NCI-H187 (cell line): ENCODE results near the gene ITPRID1.
A peak's percentile ranks its signal among the peaks of the same experiment; 100 is the strongest.

Experiments
- DNase-seq, 2 experiments: peaks; one replicate each; lab custom pipeline; 2025; lab: John Stamatoyannopoulos, UW

The ITPRID1 gene

DNA sequence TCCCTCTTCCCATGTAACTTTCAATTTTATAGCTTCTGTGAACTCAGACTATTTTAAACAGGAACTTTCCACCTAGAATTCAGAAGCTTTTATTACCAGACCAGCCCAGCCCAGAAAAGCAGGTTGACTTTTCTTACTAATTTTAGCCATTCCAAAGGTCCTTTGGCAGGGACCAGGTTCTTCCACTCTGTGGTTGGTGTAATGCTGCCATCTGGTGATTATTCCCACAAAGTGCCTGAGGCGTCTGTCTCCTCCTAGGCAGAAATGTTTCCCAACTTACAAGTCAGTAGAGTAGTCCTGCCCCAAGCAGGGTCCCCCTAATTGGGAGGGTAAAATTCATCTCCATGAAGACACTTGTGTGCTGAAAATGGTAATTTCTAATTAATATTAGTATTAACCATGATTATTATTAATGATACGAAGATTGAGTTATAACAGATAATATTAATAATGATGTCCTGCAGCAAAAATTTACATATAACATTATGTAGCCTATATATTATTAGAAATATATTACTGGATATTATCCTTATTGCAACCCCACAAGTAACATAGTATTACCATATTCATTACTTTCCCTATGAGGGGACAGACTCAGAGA, 120.1 kb downstream of the ITPRID1 start:
- DNase-seq: peak in 1 of 2 experiments; percentile 4

DNA sequence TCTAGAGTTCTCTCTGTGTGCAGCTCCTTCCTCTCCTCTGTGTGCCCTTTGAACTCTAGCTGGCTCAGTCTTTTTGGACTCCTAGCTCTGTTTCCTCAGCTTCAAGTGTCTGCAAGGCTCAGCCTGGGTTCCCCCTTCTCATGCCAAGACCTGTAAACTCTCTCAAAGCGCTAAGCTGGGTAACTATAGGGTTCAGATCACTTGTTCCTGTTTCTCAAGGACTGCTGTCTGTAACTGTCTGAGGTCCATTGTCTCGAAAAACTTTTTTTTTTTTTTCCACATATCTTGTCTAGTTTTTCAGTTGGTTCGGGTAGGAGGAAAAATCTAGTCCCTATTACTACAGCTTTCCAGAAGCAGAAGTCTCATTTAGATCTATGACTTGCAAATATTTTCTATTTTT, 126.5 kb downstream of the ITPRID1 start:
- no peak for DNase-seq

DNA sequence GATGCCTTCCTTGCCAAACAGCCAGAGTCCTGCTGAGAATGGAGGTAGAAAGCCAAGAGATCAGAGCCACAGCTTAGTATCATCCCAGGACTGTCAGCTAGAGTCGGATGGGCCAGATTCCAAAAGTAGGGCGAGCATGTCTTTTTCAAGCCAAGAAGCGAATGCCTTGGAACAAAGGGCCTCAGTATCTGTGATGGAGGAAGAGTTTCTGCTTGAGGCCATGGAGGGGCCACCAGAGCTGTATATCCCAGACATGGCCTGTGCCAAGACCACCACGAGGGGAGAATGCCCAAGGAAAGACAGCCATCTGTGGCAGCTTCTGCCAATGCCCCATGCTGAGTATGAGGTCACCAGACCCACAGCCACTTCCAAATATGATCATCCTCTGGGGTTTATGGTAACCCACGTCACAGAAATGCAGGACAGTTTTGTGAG, 128.8 kb downstream of the ITPRID1 start:
- DNase-seq: no peak

DNA sequence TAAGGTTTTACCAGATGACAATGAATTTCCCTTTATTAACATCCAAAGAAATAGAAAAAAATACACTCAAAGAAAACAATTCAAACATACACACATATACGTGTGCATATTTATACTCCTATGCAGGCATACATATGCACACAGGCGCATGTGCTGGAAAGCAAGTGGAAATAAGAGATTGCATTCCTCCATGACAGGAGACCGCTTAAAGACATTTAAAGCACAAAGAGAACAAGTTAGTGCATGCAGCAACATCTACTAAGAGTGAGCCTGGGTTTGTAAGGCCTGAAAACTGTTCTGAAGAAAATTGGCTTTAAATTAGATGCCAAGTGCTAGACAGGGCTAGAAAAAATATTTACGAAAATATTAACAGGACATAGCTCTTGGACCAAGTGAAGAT, 133.1 kb downstream of the ITPRID1 start:
- DNase-seq: no peak

GRCh38 chr7:31647511-31647910, 133.6 kb downstream of the ITPRID1 start:
- no peak for DNase-seq

GRCh38 chr7:31648288-31648687, 134.4 kb downstream of the ITPRID1 start:
- no peak for DNase-seq

- DNase-seq: no peak
Measured at GRCh38 chr7:31648880-31649279, 135.0 kb downstream of the ITPRID1 start.

DNA sequence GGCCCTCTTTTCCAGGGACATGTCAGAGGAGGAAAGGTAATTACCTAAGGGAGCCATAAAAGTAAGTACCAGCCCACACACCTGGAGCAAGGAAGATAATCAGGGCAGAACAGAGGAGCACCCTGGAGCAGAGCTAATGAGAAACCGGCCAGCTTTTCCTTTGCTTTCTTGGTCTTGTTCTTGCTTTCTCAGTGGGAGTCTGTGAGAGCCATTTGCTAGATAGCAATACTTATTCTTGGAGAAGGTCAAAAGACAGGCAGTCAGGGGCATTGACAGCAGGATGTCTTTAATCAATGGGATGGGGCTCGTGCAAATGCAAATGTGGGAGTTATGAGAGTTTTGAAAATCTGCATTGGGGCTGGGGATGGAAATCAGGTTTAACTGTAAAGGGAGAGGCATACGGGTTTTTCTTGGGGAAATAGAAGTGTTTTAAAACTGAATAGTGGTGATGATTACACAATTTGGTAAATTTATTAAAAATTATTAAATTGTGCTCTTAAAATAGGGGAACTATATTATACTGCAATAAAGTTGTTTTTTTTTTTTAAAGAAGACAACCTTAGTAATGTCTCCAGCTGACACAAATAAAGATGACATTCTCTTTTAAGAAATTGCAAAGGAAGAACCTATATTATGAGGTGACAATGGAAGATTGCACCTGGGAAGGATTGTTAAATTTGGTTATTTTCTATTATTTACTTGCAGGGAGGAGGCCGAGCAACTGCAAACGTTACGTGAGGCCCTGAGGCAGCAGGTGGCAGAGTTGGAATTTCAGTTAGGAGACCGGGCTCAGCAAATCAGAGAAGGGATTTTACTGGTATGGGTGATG, 137.6 kb downstream of the ITPRID1 start:
- no peak for DNase-seq

- DNase-seq: no peak
Measured at GRCh38 chr7:31652063-31652326, 138.1 kb downstream of the ITPRID1 start.

DNA sequence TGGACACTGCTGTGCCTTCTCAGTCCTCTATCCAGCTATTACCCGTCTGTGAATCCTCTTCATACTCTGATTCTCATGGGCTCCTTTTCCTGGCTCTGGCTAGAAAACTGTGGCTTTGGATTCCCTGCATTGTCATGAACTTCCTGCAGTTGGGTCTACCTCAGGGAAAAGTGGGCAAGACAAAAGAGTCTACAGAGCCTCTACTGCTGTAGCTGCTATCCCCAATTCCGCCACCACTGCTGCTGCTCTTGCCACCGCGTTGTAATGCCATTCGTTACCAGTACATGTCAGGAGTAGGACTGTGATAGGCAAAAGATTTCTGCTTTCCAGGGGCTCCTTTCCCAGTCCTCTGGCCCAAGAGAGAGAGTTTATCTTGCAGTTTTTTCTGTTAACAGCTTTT, 149.2 kb downstream of the ITPRID1 start:
- no peak for DNase-seq

- no peak for DNase-seq
Measured at GRCh38 chr7:31664890-31665289, 151.0 kb downstream of the ITPRID1 start.

DNA sequence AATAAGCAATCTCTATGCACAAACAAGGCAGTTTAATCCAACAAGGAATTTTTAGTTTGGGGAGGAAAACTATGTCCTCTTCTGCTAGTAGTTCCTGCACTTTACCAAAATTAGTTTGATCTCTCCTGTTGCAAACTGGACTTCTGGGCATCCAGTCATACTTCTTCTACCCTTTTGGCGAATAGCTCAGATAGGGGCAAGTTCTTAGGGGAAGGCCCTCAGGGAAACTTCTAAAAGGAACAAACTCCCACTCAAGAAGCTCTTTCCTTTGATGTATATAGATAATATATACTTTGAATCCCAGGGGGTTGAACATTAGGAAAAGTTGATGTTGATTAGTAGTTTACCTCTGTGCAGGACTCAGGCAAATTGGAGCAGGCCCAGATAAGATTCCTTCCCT, 151.7 kb downstream of the ITPRID1 start:
- DNase-seq: no peak

- no peak for DNase-seq
Measured at GRCh38 chr7:31669461-31669860, 155.6 kb downstream of the ITPRID1 start.

- DNase-seq: no peak
Measured at GRCh38 chr7:31679574-31680305, 165.8 kb downstream of the ITPRID1 start.

- no peak for DNase-seq
Measured at GRCh38 chr7:31683445-31684225, 169.7 kb downstream of the ITPRID1 start.

DNA sequence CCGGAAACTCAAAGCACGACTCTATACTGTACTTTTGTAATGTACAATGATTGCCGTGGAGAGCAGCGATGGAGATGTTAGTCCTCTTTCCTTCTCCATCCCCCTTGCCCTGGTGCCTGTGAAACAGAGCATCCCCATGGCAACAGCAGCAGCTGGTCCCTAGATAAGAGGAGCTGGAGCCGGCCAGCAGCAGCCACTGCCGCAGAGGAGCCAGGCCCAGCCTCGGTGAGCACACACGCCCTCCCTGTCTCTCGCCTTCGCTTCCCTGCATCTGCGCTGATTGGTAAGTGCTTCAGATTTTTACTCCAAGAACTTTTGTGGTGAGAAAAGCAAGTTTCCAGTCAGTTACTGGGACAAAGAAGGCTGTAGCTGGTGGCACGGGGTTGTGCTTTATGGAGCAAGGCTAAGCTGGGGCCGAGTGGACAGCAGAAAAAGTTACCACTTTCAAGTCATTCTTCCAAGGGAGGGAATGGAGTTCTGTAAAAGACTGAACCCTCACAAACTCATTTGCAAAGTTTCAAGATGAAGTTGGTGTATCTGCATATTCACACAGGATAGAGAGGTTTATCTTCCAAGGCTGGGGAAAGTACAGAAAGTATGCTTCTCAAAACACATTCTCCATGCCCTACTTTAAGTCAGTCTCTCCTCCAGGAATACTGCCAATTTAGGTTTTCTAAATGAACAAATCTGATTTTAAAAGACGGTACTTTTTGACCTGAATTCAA, 173.3 kb downstream of the ITPRID1 start, which contains the start of gene PPP1R17:
TSS of gene PPP1R17 (plus strand) at position 192 of the 725 bp plus-strand sequence. CDS start 5,227 bp downstream, outside the sequence.
- no peak for DNase-seq

DNA sequence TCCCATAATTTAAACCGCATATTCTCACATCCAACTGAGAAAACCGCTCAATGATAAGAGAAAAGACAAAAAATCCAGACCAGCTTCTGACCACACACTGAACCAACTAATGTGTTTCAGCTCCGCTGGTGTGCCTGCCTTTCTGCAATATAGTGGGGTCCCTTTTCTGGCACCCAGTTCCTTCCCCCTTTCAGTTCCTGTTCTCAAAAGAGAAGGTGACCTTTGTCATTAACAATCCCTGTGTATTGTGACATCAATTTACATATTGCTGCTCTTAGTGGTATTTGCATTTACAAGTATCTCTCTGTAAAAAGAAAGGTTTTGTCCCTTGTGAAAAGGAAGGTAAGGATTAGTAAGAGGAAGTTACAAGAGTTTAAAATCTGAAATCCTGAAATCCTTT, 174.5 kb downstream of the ITPRID1 start:
- no peak for DNase-seq

DNA sequence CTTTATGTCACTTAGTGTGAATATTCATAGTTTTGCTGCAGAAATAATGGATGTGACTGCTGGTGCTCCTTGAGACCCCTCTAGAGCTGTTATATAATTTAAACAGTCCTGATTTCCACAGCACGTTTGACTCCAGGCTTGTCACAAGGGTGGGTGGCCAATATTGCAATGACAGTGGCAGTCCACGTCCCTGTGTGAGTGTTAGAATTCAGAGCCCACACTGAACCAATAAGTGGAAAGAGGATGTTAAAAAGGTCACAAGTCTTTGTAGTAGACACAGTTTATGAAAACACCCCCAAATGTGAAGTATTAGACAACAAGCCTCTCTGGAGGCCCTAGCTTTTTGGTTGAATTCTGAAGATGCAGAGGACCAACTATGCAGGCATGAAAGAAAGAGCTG, 175.1 kb downstream of the ITPRID1 start:
- no peak for DNase-seq

DNA sequence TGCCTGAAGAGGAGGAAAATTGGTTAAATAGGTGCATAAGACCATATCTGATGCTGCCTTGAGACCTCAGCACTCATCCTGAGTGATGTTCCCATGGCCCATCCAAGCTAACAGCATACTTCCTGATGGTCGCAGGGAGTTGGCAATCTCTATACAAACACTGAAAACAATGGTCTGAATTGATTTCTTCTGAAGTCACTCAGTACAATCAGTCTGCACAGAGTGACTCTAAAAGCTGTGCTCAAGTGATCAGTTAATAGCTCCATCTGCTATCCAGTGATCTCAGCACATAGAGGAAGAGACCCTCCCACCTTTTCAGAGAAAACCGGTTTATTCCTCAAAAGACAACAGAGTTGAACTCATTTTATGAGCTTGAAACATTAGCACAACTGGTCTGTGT, 177.0 kb downstream of the ITPRID1 start:
- DNase-seq: no peak

GRCh38 chr7:31692451-31692850, 178.6 kb downstream of the ITPRID1 start:
- no peak for DNase-seq

GRCh38 chr7:31692871-31693270, 179.0 kb downstream of the ITPRID1 start:
- DNase-seq: no peak
